ENCODE results near the gene LIMA1.

GRCh38 chr12:50157259-50157658 lies 126.1 kb downstream of the LIMA1 start:
- TF ChIP-seq CTCF (IDR thresholded peaks at IDR 0.05; ENCODE audit: low read depth, low read length, poor library complexity, severe bottlenecking) (no peak), EZH2phosphoT487 (IDR thresholded peaks at IDR 0.05; ENCODE audit: borderline replicate concordance, low read length) (no peak)
